GM12892 (cell line): Measurements from ENCODE around the gene LARGE1.

Experiments used
- DNase-seq: peaks from one replicate; pipeline ENCODE4 v3.0.0; 2011; ENCODE audit not compliant: insufficient read length
- FAIRE-seq: peaks from 2 replicates; lab custom pipeline; 2011; peaks lifted over from hg19 to GRCh38; lab: Jason Lieb, UNC
- POLR2A ChIP-seq: IDR thresholded peaks from 2 replicates; pipeline ENCODE4 v1.6.1; 2011; ENCODE audit warnings: low read depth, low read length, control low read depth
- POLR2AphosphoS5 ChIP-seq: IDR thresholded peaks from 2 replicates; pipeline ENCODE4 v1.6.1; 2011; ENCODE audit warnings: low read depth, low read length, control low read depth
- TAF1 ChIP-seq: IDR thresholded peaks from 2 replicates; pipeline ENCODE4 v1.6.1; 2011; ENCODE audit warnings: low read depth, mild to moderate bottlenecking, control low read depth, low read length, borderline replicate concordance

Gene LARGE1

DNA sequence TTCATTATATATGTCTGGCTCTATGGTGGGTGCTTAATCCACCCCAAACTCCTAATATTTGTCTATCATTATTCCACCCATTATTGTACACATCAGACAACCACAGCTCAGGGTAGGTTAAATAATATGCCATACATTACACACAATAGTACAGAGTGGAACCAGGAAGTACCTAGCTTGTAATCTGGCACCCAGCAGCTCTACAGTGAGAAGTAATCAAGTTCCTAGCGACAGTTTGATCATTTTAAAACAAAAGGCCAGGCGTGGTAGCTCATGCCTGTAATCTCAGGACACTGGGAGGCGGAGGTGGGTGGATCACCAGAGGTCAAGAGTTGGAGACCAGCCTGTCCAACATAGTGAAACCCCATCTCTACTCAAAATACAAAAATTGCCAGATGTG, 141.0 kb downstream of the LARGE1 start:
- FAIRE-seq (no peak), DNase-seq (no peak)
- TF ChIP-seq POLR2A (no peak), POLR2AphosphoS5 (no peak), TAF1 (no peak)

DNA sequence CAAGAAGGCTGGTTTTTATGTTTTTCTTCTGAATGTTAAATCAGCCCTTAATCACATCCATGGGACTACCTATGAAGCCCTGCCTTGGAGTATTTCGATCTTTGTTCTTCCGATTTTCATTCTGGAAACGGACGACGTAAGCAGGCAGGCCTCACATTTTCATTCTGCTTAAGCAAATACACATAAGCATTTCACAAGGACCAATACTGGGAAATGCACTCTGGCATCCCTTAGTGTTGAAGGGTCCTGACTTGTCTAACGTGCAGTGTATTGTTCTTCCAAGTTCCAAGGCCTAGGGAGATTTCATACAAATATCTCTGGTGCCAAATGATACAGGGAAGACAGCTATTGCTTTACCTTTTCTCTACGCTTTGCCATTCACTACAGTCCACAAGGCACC, 143.8 kb downstream of the LARGE1 start:
- TF ChIP-seq POLR2A (no peak), POLR2AphosphoS5 (no peak), TAF1 (no peak)
- DNase-seq: no peak
- no peak for FAIRE-seq

DNA sequence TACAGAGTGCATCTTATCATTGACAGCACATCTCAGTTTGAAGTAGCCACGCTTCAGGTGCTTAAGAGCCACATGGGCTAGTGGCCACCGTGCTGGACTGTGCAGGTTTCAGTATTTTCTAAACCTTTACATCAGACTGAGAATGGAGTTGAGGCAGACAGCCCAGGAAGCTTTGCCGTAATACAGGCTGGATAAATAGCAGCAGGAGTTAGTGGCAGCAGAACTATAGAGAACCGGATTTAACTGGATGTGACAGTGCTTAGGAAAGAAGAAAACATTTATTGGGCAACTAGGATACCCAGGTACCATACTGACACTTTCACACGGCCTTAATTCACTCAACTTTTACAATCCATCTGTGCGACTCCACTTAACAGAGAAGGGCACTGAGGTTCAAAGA, 145.5 kb downstream of the LARGE1 start:
- FAIRE-seq: no peak
- no peak for TF ChIP-seq POLR2AphosphoS5
- TF ChIP-seq TAF1: no peak
- TF ChIP-seq POLR2A: no peak

DNA sequence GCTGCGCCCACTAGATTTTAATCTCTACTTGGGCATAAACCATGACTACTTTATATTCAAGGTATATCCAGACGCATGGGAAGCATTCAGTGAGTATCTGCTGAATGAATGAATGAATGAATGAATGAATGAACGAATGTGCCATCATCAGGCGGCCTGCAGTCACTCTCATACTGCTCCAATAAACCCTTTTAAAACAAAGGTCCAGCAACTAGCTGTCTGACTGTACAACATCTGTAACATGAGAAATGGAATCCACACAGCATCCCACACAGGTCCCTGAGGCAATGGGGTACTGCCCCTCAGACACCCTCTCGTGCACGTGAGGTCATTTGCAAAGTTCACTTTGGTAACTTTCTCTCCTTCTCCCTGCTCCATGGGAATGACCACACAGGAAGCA, 147.5 kb downstream of the LARGE1 start:
- DNase-seq: no peak
- FAIRE-seq: no peak
- TF ChIP-seq TAF1 (no peak), POLR2AphosphoS5 (no peak), POLR2A (no peak)

More for the DNA sequence above, 145.5 kb downstream of the LARGE1 start:
- DNase-seq: no peak

DNA sequence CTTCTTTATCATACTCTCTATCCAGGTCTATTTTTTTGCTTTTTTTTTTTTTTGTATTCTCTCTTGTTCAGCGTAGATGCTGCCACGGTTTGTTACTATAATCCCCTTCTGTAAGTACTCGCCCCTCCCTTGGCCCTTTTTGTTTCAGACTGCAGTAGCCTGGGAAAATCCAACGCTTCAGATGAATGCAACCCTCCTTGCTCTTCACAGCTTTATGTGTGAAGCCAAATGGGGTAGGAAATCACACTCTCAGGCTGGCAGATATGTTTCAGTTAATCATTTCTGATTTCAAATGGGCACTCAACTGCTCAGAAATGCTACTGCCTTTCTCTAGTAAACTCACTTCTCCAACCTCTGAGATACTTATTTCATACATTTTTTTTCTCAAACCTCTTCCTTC, 149.1 kb downstream of the LARGE1 start:
- TF ChIP-seq POLR2A (no peak), POLR2AphosphoS5 (no peak), TAF1 (no peak)
- FAIRE-seq (no peak), DNase-seq (no peak)

DNA sequence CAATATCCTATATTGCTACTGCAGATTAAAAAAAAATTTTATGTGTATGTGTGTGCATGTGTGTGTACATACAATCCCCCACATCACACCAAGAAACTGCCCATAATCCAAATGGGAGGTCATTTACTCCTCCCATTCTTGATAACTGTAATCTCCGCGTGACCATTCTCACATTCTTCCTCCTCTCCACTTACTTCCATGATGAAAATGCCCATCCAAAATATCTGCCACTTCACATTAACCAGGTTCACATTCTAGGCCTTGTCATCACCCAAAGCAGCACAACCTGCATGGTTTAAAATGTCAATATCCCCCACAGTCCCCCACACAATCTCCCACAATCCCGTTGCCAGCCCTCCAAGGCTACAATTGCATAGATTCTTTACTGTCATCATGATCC, 149.6 kb downstream of the LARGE1 start:
- no peak for TF ChIP-seq TAF1
- DNase-seq: no peak
- no peak for FAIRE-seq

DNA sequence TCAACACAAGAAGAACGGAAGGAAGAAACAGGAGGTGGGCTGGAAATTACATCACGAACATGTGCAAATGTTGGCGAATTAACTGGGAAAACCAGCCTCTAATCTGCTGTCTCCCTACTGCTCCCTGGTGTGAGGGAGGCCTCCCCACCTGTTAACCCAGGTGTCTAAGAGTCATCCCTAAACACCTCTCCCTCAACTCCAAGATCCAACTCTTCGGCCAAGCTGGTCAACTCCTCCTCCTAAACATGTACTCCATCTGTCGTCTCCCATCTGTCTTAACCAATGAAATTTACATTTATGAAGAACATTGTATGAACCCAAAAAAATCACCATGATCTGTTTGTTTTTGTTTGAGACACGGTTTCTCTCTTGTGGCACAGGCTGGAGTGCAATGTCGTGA, 154.2 kb downstream of the LARGE1 start:
- TF ChIP-seq TAF1: no peak
- TF ChIP-seq POLR2AphosphoS5: no peak
- TF ChIP-seq POLR2A: no peak
- DNase-seq (no peak), FAIRE-seq (no peak)

DNA sequence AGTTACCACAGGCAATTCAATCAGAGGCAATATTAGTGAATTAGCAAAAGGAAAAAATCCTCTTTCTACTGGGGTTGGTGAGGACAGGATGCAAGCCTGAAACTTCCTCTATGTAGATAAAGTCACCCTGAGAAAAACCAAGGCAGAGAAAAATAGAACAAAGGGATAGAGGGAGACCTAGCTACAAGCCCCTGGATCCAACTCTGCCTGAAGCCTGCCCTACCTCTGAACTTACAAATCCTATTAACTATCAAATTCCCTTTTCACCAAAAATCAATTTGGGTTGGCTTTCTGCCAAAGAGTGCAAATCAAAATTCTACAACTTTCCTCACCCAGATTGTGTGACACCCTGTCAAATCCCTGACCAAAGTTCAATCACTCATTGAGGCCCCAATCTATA, 161.3 kb downstream of the LARGE1 start:
- no peak for DNase-seq
- TF ChIP-seq POLR2A (no peak), TAF1 (no peak), POLR2AphosphoS5 (no peak)
- no peak for FAIRE-seq

DNA sequence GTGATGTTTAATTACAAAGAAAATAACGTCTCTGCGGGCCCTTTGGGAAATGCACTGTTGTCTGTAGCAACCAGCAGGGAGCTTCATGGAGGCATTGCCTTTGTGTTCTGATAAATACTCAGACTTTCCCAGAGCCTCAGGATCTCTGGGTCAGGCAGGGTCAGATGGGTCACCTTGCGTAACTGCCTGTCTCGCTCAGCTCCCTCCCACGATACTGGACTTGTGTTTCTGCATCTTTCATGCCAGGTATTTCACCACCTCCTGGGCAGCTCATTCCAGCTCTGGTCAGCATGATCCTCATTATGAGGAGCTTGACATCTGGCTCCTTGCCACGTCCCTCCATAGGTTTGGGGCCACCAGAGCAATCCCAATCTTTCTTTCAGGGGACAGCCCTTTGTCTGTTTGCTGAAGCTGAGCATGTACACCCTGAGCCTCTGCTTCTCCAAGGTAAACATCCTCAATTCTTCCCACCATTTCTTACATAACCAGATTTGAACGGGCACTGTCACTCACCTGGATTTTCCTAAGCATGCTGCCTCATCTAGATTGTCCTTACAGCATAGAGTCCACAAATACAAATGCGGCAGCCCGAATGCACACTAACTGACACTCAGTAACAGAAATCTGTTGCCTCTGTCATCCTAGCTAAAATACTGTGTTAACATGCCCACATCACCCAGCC, 162.3 kb downstream of the LARGE1 start:
- DNase-seq (no peak), FAIRE-seq (no peak)
- TF ChIP-seq POLR2AphosphoS5 (no peak), TAF1 (no peak), POLR2A (no peak)

DNA sequence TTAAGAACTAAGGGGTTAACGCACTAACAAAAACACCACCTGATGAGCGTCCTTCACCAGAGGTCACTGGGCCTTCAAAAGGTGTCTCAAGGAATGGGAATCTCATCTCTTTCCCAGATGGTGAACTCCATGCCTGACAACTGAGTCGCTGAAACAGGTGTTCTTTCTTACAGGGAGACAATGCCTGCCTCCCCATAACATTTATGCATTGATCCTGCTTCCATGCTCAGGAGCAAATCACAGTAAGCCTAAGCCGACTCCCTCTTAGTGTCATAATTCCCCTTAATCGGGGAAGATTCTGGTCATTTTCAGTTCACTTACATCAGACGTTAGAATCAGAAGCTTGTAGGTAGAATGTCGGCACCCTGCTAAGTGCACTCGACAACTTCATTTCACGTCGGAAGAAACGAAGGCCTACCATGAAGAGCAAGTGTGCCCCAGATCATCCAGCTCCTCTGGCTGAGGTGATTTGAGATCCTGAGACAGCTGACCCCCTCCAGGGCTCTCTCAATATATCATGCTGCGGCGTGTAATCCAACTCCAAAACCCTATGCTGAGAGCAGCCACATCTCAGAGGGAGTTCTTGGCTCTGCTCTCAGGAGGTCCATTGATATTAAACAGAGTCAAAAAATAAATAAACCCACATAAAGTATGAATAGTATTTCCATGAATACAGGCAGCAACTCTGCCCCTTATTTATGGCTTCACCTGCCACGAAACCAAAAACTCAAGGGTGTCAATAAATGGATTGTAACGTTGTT, 163.1 kb downstream of the LARGE1 start:
- no peak for DNase-seq
- FAIRE-seq: no peak

DNA sequence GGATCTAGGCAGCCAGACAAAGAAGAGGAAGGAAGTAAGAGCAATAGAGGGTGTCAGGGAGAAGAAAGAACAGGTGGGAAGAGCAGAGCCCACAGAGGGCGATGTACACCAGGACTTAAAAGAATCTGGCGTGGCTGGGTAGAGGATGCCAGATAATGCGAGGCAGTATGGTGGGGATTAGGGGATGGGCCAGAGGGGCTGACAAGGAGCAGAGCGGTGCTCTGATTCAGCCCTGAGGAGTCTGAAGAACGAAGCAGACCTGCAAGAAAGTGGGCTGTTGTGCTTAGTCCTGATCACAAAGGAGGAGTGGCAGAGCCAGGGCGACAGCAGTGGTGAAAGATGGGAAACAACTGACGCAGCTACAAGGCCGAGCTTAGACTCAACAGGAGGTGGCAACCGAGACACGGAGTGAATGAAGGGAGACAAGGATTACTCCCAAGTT, 163.7 kb downstream of the LARGE1 start:
- TF ChIP-seq POLR2A: no peak
- DNase-seq (no peak), FAIRE-seq (no peak)

More for the DNA sequence above, 163.1 kb downstream of the LARGE1 start:
- TF ChIP-seq POLR2A: no peak
- no peak for TF ChIP-seq TAF1
- no peak for TF ChIP-seq POLR2AphosphoS5

DNA sequence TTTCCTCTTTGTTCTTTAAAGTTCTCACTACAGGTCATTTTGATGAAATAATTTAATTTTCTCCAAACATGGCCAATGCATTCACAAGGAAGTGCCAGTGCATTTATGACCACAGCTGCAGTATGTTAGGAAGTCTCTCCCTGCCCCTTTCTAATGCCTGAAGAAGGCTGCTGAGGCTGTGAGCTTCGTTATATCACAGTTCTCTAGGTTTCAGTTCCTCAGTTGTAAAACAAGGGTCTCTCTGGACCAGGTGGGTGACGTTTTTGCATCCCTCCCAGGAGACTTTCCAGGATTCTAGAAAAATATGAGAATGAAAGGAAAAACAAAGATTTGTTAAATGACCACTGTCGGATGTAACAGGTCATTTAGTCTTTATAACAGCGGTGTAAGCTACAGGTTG, 171.6 kb downstream of the LARGE1 start:
- FAIRE-seq: no peak
- no peak for TF ChIP-seq POLR2A
- TF ChIP-seq TAF1: no peak
- no peak for TF ChIP-seq POLR2AphosphoS5

DNA sequence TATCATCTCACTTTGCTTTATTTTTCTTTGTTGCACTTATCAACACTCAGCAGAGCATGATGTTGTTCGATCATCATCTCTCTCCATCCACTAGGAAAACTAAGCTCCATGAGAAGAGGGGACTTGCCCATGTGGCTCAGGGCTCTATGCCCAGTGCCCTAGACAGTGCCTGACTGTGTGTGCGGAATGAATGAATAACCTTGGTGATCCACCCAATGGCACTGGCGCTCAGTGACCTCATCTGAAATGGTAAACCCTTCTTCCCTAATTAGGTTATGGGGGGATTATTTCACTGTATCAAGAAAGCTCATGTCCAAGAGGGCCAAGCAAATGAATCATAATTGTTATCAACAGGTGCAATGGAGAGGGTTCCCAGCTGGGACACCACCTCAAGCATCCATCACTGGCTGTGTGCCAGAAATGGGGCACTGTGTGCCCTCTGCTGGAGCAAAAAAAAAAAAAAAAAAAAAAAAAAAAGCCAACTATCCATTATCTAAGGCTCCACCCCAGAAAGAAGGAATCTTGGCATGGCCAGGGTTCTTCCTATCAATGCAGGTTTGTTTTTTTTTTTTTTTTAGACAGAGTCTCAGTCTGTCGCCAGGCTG, 172.6 kb downstream of the LARGE1 start:
- no peak for FAIRE-seq
- TF ChIP-seq POLR2A: no peak
- no peak for DNase-seq

More for the DNA sequence above, 171.6 kb downstream of the LARGE1 start:
- no peak for DNase-seq
